Measurements from ENCODE around the gene LGALS3.

DNA sequence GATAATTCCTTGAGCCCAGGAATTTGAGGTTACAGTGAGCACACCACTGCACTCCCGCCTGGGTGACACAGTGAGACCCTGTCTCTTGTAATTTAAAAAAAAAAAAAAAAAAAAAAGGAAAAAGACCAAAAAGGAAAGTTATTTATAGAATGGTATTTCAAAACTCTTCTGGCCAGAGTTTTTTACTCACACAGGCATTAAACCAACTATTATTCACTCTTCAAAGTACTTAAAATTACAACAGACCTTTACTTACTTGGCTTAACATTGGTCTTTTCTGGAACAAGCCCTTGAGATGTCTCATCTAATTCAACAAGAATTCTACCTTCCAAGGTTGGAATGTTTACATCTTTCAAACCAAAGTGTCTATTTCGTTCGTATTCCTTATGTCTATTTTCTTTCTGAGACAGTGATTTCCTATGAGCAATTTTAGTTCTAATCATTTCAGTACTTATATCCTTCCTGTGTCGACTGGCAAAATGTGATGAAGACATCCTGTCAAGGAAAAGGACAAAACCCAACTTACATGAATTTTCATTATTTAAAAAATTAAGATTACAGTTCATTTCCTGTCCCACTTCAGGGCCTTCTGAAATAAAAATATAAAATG, 59.7 kb downstream of the LGALS3 start:
- TF ChIP-seq BHLHE40 (IDR thresholded peaks at IDR 0.05; ENCODE audit: borderline replicate concordance) (no peak), TARDBP (IDR thresholded peaks at IDR 0.05) (no peak), ELF4 (IDR thresholded peaks at IDR 0.05) (no peak), ZNF384 (IDR thresholded peaks at IDR 0.05) (no peak), LEF1 (IDR thresholded peaks at IDR 0.05; ENCODE audit: borderline replicate concordance) (no peak), FOXA1 (IDR thresholded peaks at IDR 0.05) (no peak)
